ENCODE measurements around the gene PHACTR4.
"Not testable (repeated sequence)": the region's sequence is repeated elsewhere in the genome, so short reads cannot be mapped to it uniquely, and the experiment has no call there.

The PHACTR4 gene

GRCh38 chr1:28535180-28535579 is 165.6 kb downstream of the PHACTR4 start:
- no peak for DNase-seq

GRCh38 chr1:28537457-28538199 is 168.1 kb downstream of the PHACTR4 start:
- no peak for DNase-seq

- DNase-seq: no peak
These were observed 168.7 kb downstream of the PHACTR4 start for GRCh38 chr1:28538286-28538685.

- DNase-seq: no peak
These were observed 171.1 kb downstream of the PHACTR4 start for GRCh38 chr1:28540651-28541050.

- DNase-seq: not testable (repeated sequence)
These were observed 172.0 kb downstream of the PHACTR4 start for GRCh38 chr1:28541414-28542015.

- no peak for DNase-seq
These were observed 175.7 kb downstream of the PHACTR4 start for GRCh38 chr1:28545246-28545628.

- DNase-seq: no peak
These were observed 178.8 kb downstream of the PHACTR4 start for GRCh38 chr1:28548318-28548717.

All from DMS153 (cell line).